Pancreas (tissue), 10 donors: ENCODE measurements around the gene P4HA1. TPM values are rescaled to one million over a fixed set of nuclear protein-coding genes. Genes with fewer than 3 reads are reported as not detected.

Experiments
- ATAC-seq, 4 donors: fragments of 200-7000 bp; cut with Tn5 transposase; one replicate each; pipeline versions ENCODE4 v1.8.0 to v1.9.1; 2020; ENCODE audit warnings: mild to moderate bottlenecking in 4 of 4, moderate library complexity in 4 of 4
- DNase-seq, 6 donors: peaks; one replicate each; pipeline ENCODE4 v3.0.0-alpha.2; 2020
- FAIRE-seq: peaks from 2 replicates; lab custom pipeline; 2012; peaks lifted over from hg19 to GRCh38; lab: Jason Lieb, UNC
- H3K27ac ChIP-seq, 4 donors: fragments of 200-600 bp; sonication (generic); 1 replicate in 3 of 4; 2 replicates in 1 of 4; pipeline versions ENCODE4 v1.5.0 to v1.8.0; 2020
- H3K27me3 ChIP-seq, 4 donors: fragments of 200-600 bp; one replicate each; pipeline ENCODE4 v1.8.0; 2021
- H3K36me3 ChIP-seq, 3 donors: fragments of 200-600 bp; sonication (generic) in 1 of 3; one replicate each; pipeline versions ENCODE4 v1.5.0 to v1.8.0; 2020 to 2021
- H3K4me1 ChIP-seq, 3 donors: fragments of 200-600 bp; one replicate each; pipeline ENCODE4 v1.8.0; 2021
- H3K4me3 ChIP-seq, 4 donors: fragments of 200-600 bp; sonication (generic) in 2 of 4; one replicate each; pipeline versions ENCODE4 v1.5.0 to v1.8.0; 2020 to 2021
- H3K9me3 ChIP-seq, 4 donors: fragments of 200-600 bp; one replicate each; pipeline ENCODE4 v1.8.0; 2021
- CTCF ChIP-seq, 4 donors: fragments of 200-600 bp; sonication (generic) in 3 of 4; IDR thresholded peaks; one replicate each; pipeline versions ENCODE4 v1.5.0 to v1.8.0; 2021; ENCODE audit warnings: antibody characterized with exemption in 4 of 4
- WGBS, 2 donors: extraction: QIAGEN DNeasy Blood & Tissue Kit; methylation state at CpG; one replicate each; pipeline ENCODE4 v1.1.7; 2013; 5-methylcytosine and 5-hydroxymethylcytosine counted together
- intact Hi-C, 3 donors: fragments of 100-400 bp; cut with DNase I; formaldehyde crosslinking; loops; one replicate each; pipeline versions ENCODE4 v1.11.1 to v1.14.2; 2022
- polyA plus RNA-seq, 2 donors: library from polyadenylated mRNA; stranded (reverse); fragments of 200-250 nt; gene quantifications; one replicate each; pipeline ENCODE4 v1.2.3, GENCODE V29; 2013
- total RNA-seq, 6 donors: library from RNA; stranded (reverse); fragmentation: NEBNext Ultra II Directional in 4 of 6; extraction: Animal tissue kit (Norgen Biotek cat#: 25700) in 4 of 6; gene quantifications; one replicate each; pipeline versions ENCODE4 v1.2.1 to v1.2.4, GENCODE V29; 2021 to 2023
- donor health status: healthy with polysubstance abuse.
- donor health status: DM: no; HTN: no; CAD: no; lungs with moderate emphysema.
- donor health status: DM: no; HTN: no; CAD: no.
- donor health status: control.
- donor health status: control.
- donor health status: Bipolar disorder and iron deficiency.
- donor health status: DM: yes; HTN: yes; CAD: no.
- donor health status: DM: no; HTN: no; CAD: no.
- donor health status: DM: no; HTN: no; CAD: no.
- donor health status: DM: yes; HTN: yes; CAD: no.

The P4HA1 gene
- total and polyA plus RNA-seq, 8 donors, result 3.8 to 26.1 (median 9.3) TPM

- FAIRE-seq, result no peak
- 30 to 42% methylated on average over 4 of the region's 4 CpGs for WGBS, 2 donors
- ATAC-seq, result peak; percentile 80 to 88 (median 86)
- Histone ChIP-seq H3K9me3 (no peaks in the 10 kb centered on the region), H3K4me3 (no peak overlapping the region), H3K4me1 (peaks cover under 1 to 19% (median 3%) of the 10 kb centered on the region in 3 donors), H3K27me3 (no peaks in the 10 kb centered on the region), H3K36me3 (no peaks in the 10 kb centered on the region), H3K27ac (peak overlapping the region in 2 of 4 donors; percentile 45 to 60)
- DNase-seq, result no peak
- no peak for TF ChIP-seq CTCF (IDR thresholded peaks at IDR 0.05)
- intact Hi-C loops, result no loop called here
These were observed 9.8 kb downstream of the P4HA1 start for GRCh38 chr10:73086816-73087215.

GRCh38 chr10:73084209-73084608 lies 12.5 kb downstream of the P4HA1 start:
- no peak overlapping the region for H3K4me3 ChIP-seq
- DNase-seq, result no peak
- no peak overlapping the region for H3K27ac ChIP-seq
- intact Hi-C loops, result no loop called here
- ATAC-seq, result no peak
- H3K4me1 ChIP-seq, result peaks cover 0 to 9% (median 3%) of the 10 kb centered on the region in 3 donors
- no peaks in the 10 kb centered on the region for H3K36me3 ChIP-seq
- 93 to 94% methylated on average over 5 of the region's 5 CpGs for WGBS, 2 donors
- H3K27me3 ChIP-seq, result no peaks in the 10 kb centered on the region
- no peak for TF ChIP-seq CTCF (IDR thresholded peaks at IDR 0.05)
- no peak for FAIRE-seq
- H3K9me3 ChIP-seq, result no peaks in the 10 kb centered on the region

GRCh38 chr10:73083221-73083620 lies 13.4 kb downstream of the P4HA1 start:
- 58 to 62% methylated on average over 2 of the region's 2 CpGs for WGBS, 2 donors
- no peak for DNase-seq
- Histone ChIP-seq H3K27me3 (no peaks in the 10 kb centered on the region), H3K9me3 (no peaks in the 10 kb centered on the region), H3K36me3 (no peaks in the 10 kb centered on the region), H3K27ac (no peak overlapping the region), H3K4me3 (no peak overlapping the region), H3K4me1 (no peaks in the 10 kb centered on the region)
- no peak for FAIRE-seq
- no peak for TF ChIP-seq CTCF (IDR thresholded peaks at IDR 0.05)
- ATAC-seq, result no peak
- intact Hi-C loops, result no loop called here

GRCh38 chr10:73079779-73080541 lies 16.7 kb downstream of the P4HA1 start:
- Histone ChIP-seq H3K4me3 (no peak overlapping the region), H3K4me1 (peaks cover 0 to 6% (median 0%) of the 10 kb centered on the region in 3 donors), H3K27me3 (no peaks in the 10 kb centered on the region), H3K36me3 (no peaks in the 10 kb centered on the region), H3K27ac (no peak overlapping the region), H3K9me3 (no peaks in the 10 kb centered on the region)
- FAIRE-seq, result no peak
- 40 to 44% methylated on average over 3 of the region's 3 CpGs for WGBS, 2 donors
- peak in 2 of 4 donors; percentile 28 to 42 for ATAC-seq
- TF ChIP-seq CTCF (IDR thresholded peaks at IDR 0.05), result no peak
- intact Hi-C loops, result no loop called here
- DNase-seq, result no peak
